NCI-H2196 (cell line): Measurements from ENCODE around the gene GIMD1.
"Not testable (repeated sequence)": the region's sequence is repeated elsewhere in the genome, so short reads cannot be mapped to it uniquely, and the experiment has no call there.

Experiments used
- DNase-seq: peaks from one replicate; lab custom pipeline; 2025; ENCODE audit not compliant: unreplicated experiment; lab: John Stamatoyannopoulos, UW

GIMD1 gene

GRCh38 chr4:106368678-106369077 is at the start of gene GIMD1:
GIMD1 (minus strand) TSS chr4:106368778; CDS start chr4:106367435, 1,343 bp downstream.
- DNase-seq = no peak

- DNase-seq = no peak
Observed at GRCh38 chr4:106414366-106414765, 45.8 kb upstream of the GIMD1 start.

DNA sequence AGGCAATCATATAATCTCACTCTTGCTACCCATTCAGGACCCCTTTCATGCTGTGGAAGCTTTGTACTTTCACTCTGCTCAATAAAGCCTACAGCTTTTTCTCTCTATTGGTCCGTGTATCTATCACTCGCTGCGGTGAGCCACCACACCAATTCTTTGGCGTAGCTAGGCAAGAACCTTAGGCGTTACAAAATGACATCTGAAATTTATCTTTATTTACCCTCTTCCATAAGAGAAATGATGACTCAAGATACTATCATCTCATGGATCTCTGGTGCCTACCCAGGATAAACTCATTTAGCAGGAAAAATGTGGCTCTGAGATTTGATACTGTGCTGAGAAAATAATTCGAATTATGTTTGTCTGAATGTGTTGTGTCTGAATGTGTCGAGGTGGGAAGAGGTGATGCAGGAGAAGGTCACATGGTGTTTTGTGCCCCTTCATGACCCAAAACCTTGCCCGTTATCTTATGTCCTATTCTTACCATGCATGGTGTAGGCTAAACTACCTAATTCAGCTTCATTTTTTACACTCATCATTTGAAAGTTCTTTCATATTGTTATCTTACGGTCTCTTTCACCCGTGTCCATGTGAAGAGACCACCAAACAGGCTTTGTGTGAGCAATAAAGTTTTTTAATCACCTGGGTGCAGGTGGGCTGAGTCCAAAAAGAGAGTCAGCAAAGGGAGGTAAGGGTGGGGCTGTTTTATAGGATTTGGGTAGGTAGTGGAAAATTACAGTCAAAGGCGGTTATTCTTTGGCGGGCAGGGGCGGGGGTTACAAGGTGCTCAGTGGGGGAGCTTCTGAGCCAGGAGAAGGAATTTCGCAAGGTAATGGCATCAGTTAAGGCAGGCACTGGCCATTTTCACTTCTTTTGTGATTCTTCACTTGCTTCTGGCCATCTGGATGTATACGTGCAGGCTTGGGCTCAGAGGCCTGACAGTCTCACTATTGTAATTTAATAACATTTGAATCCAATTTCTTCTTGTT is 41.6 kb upstream of the GIMD1 start:
- DNase-seq = no peak

GRCh38 chr4:106408004-106408403 is 39.4 kb upstream of the GIMD1 start:
- not testable (repeated sequence) for DNase-seq

DNA sequence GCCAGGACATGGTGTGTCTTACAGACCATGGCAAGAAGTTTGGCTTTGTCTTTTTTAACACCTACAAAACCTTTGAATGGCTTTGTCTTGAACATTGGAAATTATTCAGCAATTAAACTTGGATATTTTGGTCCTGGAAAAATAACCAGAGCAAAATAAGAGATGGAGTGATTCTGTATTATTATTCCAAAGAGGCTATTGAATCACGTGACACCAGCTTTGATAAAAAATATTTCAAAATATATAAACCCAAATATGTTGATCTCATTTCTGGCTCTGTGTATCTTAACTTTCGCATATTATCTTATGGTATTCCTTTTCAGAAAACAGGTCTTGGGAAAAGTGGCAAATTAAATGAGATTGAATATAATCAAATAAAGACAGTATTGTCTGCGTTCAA is 32.6 kb upstream of the GIMD1 start:
- no peak for DNase-seq

DNA sequence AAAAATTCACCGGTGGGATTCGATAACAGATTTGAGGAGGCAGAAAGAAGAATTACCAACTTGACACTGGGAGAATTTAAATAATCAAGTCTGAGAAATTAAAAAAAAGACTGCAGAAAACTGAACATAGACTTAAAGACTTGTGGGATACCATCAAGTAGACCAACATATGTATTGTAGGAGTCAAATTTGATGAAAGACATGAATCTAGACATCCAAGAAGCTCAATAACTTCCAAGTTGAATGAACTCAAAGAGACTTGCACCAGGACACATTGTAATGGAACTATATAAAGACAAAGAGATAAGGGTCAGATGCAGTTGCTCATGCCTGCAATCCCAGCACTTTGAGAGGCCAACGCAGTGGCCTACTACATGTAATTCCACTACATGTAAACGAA is 30.3 kb upstream of the GIMD1 start:
- DNase-seq = not testable (repeated sequence)

DNA sequence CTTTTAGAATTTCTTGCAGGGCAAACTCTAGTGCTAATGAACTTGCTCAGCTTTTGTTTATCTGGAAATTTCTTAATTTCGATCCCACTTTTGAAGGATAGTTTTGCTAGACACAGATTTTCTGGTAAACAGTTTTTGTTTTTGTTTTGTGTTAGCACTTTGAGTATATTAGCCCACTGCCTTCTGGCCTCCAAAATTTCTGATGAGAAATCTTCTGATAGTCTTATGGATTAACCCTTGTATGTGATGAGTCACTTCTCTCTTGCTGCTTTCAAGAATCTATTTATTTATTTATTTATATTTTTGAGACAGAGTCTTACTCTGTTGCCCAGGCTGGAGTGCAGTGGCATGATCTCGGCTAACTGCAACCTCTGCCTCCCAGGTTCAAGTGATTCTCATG is 27.0 kb upstream of the GIMD1 start:
- DNase-seq = no peak

DNA sequence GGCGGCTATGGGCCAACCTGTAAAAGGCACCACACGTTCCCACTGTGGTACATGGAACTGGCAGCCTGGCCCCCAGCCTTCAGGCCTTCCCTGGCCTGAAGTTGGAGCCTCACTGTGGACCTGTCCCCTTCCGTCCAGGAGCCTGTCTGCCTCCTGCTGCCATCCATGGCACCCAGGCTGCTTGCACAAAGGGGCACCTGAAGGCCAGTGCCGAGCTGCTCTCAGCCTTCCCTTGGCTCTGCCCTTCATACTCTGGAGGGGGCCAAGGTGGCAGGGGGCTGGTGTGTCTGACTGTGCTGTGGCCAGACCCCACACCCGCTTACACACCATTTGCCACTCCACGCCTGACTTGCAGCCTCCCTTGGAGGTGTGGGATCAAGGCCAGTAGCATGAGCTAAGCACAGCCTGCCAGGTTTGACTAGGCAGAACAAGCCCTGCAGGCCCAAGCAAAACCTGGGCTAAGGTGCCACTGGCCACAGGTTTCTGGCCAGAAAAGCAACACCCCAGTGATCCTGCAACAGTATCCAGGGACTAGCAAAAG is 17.3 kb upstream of the GIMD1 start:
- DNase-seq = no peak

- DNase-seq = no peak
Observed at GRCh38 chr4:106384878-106385277, 16.3 kb upstream of the GIMD1 start.

DNA sequence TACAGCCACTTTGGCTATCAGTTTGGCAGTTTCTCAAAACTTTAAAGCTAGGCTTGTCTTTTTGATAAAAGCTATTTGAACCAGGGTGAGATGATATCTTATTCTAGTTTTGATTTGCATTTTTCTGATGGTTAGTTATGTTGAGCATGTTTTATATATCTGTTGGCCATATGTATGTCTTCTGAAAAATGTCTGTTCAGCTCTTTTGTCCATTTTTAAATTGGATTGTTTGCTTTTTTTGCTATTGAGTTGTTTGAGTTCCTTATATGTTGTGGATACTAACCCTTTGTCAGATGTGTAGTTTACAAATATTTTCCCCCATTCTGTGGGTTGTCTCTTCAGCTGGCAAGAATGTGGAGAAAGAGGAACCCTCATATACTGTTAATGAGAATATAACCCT is 11.6 kb upstream of the GIMD1 start:
- no peak for DNase-seq

DNA sequence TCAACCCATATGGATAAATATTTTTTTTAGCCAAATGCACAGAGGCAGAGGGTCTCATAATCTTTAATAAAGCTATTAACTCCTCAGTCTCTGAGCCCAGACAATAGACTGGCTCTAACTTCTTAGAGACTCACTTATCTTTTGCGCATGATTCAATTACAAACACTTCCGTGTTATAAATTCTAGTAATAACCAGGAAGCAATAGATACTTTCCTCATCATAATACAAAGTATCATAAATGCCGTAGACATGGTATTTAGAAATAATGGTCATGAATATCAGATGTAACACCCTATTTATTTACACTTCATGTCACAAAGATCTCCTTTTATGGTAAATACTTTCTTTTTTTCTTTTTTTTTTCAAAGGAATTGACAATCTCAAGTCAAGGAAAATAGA is 4.4 kb upstream of the GIMD1 start:
- DNase-seq = no peak

DNA sequence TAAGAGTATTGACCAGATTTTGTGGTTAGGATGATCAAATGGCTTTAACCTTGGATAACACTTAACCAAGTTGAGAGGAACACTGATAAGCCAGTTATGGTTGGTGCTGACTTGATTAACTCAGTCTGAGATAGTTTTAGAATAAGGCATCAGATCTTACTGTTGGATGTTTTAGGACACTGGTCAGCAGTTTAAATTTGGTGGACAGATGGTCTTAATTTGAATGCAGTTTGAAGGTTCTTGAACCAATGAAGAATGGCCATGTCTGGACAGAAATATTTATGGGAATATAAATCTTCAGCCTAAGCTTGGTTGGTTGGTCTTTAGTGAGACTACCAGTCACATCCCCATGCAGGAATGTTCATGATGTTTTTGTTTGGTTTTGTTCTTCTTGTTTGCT is 2.6 kb upstream of the GIMD1 start:
- no peak for DNase-seq

GRCh38 chr4:106370214-106370613 is 1.6 kb upstream of the GIMD1 start:
- no peak for DNase-seq

DNA sequence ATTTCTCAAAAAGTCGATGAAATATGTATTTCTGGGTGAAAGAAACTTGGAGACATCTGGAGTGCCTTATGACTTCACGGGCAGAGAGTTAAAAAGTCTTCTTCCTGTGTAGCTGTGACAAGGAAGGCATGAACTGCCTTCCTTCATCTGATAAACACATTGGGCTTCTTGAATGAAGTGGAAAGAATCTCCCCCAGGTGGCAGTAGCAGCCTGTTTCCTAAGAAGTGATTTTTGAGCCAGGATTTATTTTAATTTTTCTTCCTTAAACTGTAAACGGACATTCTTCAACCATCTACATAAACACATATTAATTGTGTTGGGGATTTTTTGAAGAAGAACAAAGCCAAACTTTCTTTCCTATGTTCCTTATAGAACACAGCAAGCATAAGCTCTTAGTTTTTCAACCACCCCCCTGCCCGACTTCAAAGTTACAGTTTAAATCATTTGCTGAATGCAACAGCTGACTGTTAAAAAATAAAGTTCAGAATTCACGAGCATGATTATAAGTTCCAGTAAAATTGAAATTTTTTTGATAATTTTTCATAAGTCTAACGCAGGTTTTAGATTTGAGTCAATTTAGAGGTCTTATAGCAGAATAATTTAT is 980 bp upstream of the GIMD1 start:
- DNase-seq = peak; percentile 1

DNA sequence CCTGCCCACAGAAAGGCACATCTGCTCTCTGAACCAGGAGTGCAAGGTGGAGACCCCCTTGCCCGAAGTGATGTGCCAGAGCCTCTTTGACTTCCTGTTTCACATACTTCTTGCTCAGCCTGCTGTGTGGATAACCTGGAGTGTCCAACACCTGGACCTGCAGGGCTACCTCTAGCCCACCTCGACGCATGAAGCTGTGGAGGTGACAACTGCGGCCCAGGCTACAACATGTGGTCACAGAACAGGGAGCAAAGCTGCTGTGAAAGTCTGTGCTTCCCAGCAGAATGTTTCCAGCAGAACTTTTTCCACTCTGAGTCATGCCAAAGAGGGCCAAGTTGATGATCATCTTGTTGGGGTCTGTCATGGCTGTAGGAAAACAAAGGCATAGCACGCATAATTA is 1.5 kb downstream of the GIMD1 start:
- no peak for DNase-seq

- no peak for DNase-seq
Observed at GRCh38 chr4:106366026-106366425, 2.6 kb downstream of the GIMD1 start.

GRCh38 chr4:106365613-106366012 is 3.0 kb downstream of the GIMD1 start:
- DNase-seq = no peak

DNA sequence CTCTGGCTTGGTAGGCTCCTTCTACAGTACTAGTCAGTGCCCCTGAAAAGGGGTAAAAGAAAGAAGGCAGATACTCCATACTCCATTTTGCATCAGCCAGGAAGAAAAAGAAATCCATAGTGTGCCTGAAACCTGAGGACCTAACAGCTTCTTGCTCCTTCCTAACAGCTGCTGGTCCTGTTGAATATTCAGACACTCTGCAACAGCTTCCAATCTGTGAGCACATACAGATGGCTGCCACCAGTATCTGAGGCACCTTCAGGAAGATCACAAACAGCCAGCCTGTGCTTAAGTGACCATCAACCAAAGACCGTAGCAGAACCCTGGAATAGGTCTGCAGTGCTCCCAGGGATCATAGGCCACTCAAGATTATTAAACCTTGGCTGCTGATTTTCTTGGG is 4.3 kb downstream of the GIMD1 start:
- no peak for DNase-seq

DNA sequence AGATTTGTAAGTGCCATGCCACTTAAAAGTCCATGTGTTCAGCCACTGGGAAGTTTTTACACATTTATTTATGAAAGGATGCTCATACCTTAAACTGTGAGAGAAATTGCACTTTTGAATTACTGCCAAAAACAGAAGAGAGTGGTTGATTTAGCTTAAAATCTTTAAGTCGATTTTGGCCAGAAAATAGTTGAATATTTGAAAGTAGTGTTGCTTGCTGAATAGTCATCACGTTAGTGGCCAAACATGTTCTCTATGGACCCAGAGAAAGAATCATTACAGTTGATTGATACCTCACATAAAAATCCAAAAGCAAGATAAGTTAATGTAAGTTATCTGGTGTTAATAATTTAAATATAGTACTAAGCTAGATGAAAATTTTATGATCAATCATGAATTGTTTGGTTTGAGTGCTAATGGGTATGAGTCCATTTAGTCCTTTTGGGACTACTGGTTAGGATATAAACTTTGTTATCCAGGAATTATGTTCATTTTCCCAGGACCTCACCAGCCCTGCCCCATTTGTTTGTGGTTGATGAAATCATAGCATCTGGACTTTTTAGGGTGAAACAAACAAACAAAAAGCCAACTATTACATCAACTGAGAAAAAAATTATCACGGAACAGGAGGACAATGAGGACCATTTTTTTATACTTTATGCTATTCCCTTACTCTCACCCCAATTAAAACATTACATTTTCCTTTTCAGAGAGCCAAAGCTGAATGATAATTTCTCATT is 6.3 kb downstream of the GIMD1 start:
- no peak for DNase-seq

DNA sequence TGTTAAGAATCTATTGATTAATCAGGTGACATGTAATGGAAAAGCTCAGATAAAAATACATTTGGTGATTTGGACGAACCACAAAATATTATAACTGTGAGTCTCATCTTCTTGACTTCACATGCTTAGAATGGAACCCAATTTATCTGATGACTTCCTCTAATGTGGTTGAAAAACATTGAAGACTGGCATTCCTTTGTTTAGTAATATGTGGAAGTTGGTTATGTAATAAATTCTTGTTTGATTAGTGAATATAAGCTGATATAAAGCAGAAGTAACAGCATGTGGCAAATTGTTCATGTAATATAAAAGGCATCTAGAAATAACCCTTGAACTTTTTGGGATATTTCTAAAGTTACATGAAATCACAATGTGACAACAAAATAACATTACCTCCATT is 9.7 kb downstream of the GIMD1 start:
- no peak for DNase-seq

DNA sequence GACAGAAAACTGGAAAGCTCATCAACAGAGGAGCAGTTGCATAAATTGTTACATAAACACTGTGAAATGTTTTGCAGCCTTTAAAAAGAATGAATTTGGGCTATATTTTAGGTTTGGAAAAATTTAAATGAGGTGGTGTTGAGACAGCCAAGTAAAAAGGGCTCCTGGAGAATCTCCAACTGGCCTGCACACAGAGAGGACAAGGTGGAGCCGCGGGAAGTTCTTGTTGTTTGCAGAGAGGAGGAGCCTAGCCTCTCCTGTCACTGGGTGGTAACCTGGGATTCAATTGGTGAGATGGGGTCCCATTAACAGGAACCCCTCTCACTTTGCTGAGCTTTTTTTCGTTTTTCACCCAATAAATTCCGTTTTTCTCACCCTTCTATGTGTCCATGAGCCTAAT is 13.4 kb downstream of the GIMD1 start:
- no peak for DNase-seq
